Measurements from ENCODE around the gene HOXA5. TPM values are rescaled to one million over a fixed set of nuclear protein-coding genes. Genes with fewer than 3 reads are reported as not detected.

Gene HOXA5
- total RNA-seq, 1 experiment from 2014 or later: not detected

DNA sequence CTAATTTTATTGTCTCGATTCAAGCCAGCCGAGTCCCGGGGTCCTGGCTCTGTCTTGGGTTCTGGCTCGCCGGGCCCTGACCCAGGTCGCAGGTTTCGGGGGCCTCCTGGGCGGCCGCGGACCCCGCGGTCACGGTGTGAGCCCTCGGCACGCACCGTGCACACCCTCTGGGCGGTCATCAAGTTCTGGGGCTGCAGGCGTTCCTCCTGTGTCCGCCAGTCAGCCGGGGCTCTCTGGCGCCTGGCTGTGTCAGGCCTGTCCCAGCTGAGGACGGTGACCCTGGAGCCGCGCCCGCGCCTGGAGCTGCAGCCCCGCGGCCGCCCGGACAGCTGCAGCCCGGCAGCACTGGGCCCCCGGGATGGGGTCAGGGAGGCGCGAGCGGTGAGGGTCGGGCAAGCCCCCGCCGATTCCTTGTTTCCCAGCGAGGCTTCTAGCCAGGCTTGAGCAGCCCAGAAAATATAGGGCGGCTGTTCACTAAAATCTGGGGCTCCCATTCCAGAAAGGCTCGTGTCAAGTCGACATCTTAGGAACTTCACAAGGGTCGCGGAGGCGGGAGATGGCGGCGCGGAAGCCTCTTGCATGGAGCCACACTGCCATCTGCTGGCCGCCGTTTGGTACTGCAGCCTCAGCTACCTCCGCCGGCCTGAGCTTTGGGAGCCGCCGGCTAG is 17.2 kb upstream of the HOXA5 start:
- no peak overlapping the region for H2AFZ ChIP-seq (ENCODE audit: low read length)
- no CpG with 5 or more reads among the region's 54 CpGs for WGBS (ENCODE audit: extremely low coverage, insufficient read length, low lambda C conversion rate)
- H3K4ac ChIP-seq (ENCODE audit: low read depth, low read length): no peak overlapping the region
- no peak overlapping the region for H4K91ac ChIP-seq (ENCODE audit: insufficient read length, low read depth, low read length)
- H3K23me2 ChIP-seq (ENCODE audit: insufficient read length, low read depth, low read length, poor library complexity, severe bottlenecking): no peaks in the 10 kb centered on the region
- H3K14ac ChIP-seq (ENCODE audit: insufficient read depth, low read length): no peak overlapping the region
- H2AK5ac ChIP-seq (ENCODE audit: insufficient read length, low read length): no peak overlapping the region
- H4K20me1 ChIP-seq (ENCODE audit: control insufficient read depth, insufficient read depth, insufficient read length): no peaks in the 10 kb centered on the region
- no peaks in the 10 kb centered on the region for H3K79me2 ChIP-seq (ENCODE audit: insufficient read depth, low read length)
- no peak overlapping the region for H2BK12ac ChIP-seq (ENCODE audit: insufficient read length, low read depth, low read length)
- no peak overlapping the region for H4K8ac ChIP-seq (replicated peaks; ENCODE audit: insufficient read length, low read depth, low read length)
- H3K79me1 ChIP-seq (ENCODE audit: insufficient read depth, low read depth, low read length, poor library complexity, severe bottlenecking): no peaks in the 10 kb centered on the region
- H3K18ac ChIP-seq (ENCODE audit: insufficient read length, low read depth, low read length): no peak overlapping the region
- H3T11ph ChIP-seq (ENCODE audit: low read length): no peak overlapping the region
- no peaks in the 10 kb centered on the region for H3K4me1 ChIP-seq (ENCODE audit: insufficient read depth, low read length)
- no peak overlapping the region for H4K5ac ChIP-seq (ENCODE audit: insufficient read length, low read depth, low read length)
- Mint-ChIP-seq H3K27ac (no peak overlapping the region), H3K36me3 (ENCODE audit: insufficient read depth in 1 of 3, low read depth in 3 of 3) (peaks cover 0 to 2% (median 0%) of the 10 kb centered on the region in 3 experiments; a peak in 2 of 7 replicates), H3K4me1 (peaks cover 3 to 14% of the 10 kb centered on the region in 2 experiments), H3K4me3 (peak overlapping the region; percentile 37 to 60; a peak in 3 of 5 replicates), H3K9me3 (peaks cover 13% of the 10 kb centered on the region in 2 experiments), H3K27me3 (ENCODE audit: low read depth) (peaks cover 98% of the 10 kb centered on the region)
- H3K9ac ChIP-seq (ENCODE audit: extremely low read depth, insufficient read length, low read length): no peak overlapping the region
- no peak overlapping the region for H2BK5ac ChIP-seq (ENCODE audit: insufficient read length, low read length)
- DNase-seq: peak; percentile 87
- H3K23ac ChIP-seq (ENCODE audit: insufficient read length, low read depth, low read length): no peak overlapping the region
- H2BK120ac ChIP-seq (ENCODE audit: low read depth, low read length, poor library complexity, severe bottlenecking): no peak overlapping the region
- no peak overlapping the region for H3K56ac ChIP-seq (ENCODE audit: insufficient read length, low read depth, low read length)
- H3K27ac ChIP-seq (ENCODE audit: insufficient read length, low read depth, low read length): no peak overlapping the region
- H3K9me3 ChIP-seq (ENCODE audit: control insufficient read depth, low read depth, low read length): no peaks in the 10 kb centered on the region
- H3K4me2 ChIP-seq (ENCODE audit: insufficient read depth, insufficient read length, low read length): peak overlapping the region; percentile 47
- TF ChIP-seq CTCF (conservative IDR thresholded peaks at IDR 0.05): peak; percentile 98
- no peak overlapping the region for H2BK15ac ChIP-seq (ENCODE audit: low read depth, low read length)
- peaks cover 97% of the 10 kb centered on the region for H3K27me3 ChIP-seq (ENCODE audit: insufficient read depth, low read length)
- H2BK20ac ChIP-seq (ENCODE audit: low read depth, low read length, poor library complexity, severe bottlenecking): no peak overlapping the region

Data from H9 (cell line).